Testis (tissue), 3 donors: ENCODE data around the gene ANO9. TPM values are rescaled to one million over a fixed set of nuclear protein-coding genes. Genes with fewer than 3 reads are reported as not detected.

Source experiments
- DNase-seq: peaks from one replicate; pipeline ENCODE4 v3.0.0-alpha.2; 2019
- H3K27ac ChIP-seq, 2 donors: fragments of 200-600 bp; sonication (generic); one replicate each; pipeline ENCODE4 v1.5.1; 2019
- H3K27me3 ChIP-seq: fragments of 200-600 bp; sonication (generic); one replicate; pipeline ENCODE4 v1.5.1; 2019
- H3K36me3 ChIP-seq: fragments of 200-600 bp; sonication (generic); one replicate; pipeline ENCODE4 v1.5.1; 2017; ENCODE audit warnings: low read depth; ENCODE audit errors: missing control alignments
- H3K4me1 ChIP-seq: fragments of 200-600 bp; sonication (generic); one replicate; pipeline ENCODE4 v1.5.1; 2019
- H3K4me3 ChIP-seq, 2 donors: fragments of 200-600 bp; sonication (generic); one replicate each; pipeline ENCODE4 v1.5.1; 2017 to 2019
- H3K9me3 ChIP-seq: fragments of 200-600 bp; sonication (generic); one replicate; pipeline ENCODE4 v1.5.1; 2017
- POLR2A ChIP-seq: fragments of 450-650 bp; IDR thresholded peaks from one replicate; pipeline ENCODE4 v1.6.1; 2017; ENCODE audit warnings: antibody characterized with exemption, mild to moderate bottlenecking, moderate library complexity
- WGBS, 2 donors: methylation state at CpG; one replicate each; pipeline ENCODE4 v1.1.5; 2018; 5-methylcytosine and 5-hydroxymethylcytosine counted together
- intact Hi-C: fragments of 100-400 bp; cut with DNase I; formaldehyde crosslinking; loops from one replicate; pipeline ENCODE4 v1.15.1; 2023; ENCODE audit warnings: low total_unique reads
- polyA plus RNA-seq: library from polyadenylated mRNA; stranded (reverse); fragments of 350-450 nt; fragmentation: Illumina TruSeq; extraction: RNeasy Lipid Tissue Mini Kit (QIAGEN cat#74804); gene quantifications from one replicate; pipeline ENCODE4 v1.2.3, GENCODE V29; 2014; ENCODE audit warnings: low read depth, low replicate concordance; ENCODE audit not compliant: insufficient read depth
- total RNA-seq, 2 donors: library from RNA; depleted of rRNA; stranded (reverse); fragments of >200 nt; gene quantifications; one replicate each; pipeline ENCODE4 v1.2.3, GENCODE V29; 2016
- TF ChIP-seq, protein P1 (sequence below), 3 experiments: fragments of 450-650 bp in 2 of 3; fragments of 200-600 bp in 1 of 3; sonication (generic) in 1 of 3; IDR thresholded peaks; one replicate each; pipeline ENCODE4 v1.5.1; 2016 to 2019; ENCODE audit warnings: antibody characterized with exemption in 3 of 3, mild to moderate bottlenecking in 2 of 3, moderate library complexity in 1 of 3

Gene ANO9
- total and polyA plus RNA-seq, 3 donors from 2014 or later, result 1.6 to 2.9 (median 1.9) TPM

DNA sequence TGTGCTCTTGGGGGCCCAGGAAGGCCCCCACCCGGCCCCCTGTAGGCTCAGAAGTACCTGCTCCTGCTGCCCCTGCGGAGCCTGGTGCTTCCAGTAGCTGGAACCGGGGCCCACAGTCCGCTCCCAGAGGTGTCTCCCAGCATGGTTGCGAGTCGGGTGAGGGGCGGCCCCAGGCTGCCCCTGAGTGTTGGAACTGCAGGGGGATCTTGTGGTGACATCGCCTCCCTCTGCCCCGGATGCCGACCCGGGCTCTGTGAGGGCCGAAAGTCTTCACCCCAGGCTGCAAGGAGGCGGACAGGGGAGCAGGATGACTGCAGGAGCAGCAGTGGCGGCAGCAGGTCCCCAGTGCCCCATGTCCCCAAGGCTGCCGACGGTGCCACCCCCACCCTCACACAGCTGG lies 57.3 kb downstream of the ANO9 start:
- TF ChIP-seq, protein P1, sequence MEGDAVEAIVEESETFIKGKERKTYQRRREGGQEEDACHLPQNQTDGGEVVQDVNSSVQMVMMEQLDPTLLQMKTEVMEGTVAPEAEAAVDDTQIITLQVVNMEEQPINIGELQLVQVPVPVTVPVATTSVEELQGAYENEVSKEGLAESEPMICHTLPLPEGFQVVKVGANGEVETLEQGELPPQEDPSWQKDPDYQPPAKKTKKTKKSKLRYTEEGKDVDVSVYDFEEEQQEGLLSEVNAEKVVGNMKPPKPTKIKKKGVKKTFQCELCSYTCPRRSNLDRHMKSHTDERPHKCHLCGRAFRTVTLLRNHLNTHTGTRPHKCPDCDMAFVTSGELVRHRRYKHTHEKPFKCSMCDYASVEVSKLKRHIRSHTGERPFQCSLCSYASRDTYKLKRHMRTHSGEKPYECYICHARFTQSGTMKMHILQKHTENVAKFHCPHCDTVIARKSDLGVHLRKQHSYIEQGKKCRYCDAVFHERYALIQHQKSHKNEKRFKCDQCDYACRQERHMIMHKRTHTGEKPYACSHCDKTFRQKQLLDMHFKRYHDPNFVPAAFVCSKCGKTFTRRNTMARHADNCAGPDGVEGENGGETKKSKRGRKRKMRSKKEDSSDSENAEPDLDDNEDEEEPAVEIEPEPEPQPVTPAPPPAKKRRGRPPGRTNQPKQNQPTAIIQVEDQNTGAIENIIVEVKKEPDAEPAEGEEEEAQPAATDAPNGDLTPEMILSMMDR (IDR thresholded peaks at IDR 0.05), result no peak
- no peak for TF ChIP-seq POLR2A
- H3K4me3 ChIP-seq, result no peak overlapping the region
- intact Hi-C loops, result no loop called here
- DNase-seq, result no peak
- H3K36me3 ChIP-seq, result no peaks in the 10 kb centered on the region
- 76 to 94% methylated on average over 5 to 15 of the region's 16 CpGs for WGBS, 2 donors
- H3K4me1 ChIP-seq, result peaks cover 4% of the 10 kb centered on the region
- no peak overlapping the region for H3K27ac ChIP-seq
- no peaks in the 10 kb centered on the region for H3K9me3 ChIP-seq
- no peaks in the 10 kb centered on the region for H3K27me3 ChIP-seq

DNA sequence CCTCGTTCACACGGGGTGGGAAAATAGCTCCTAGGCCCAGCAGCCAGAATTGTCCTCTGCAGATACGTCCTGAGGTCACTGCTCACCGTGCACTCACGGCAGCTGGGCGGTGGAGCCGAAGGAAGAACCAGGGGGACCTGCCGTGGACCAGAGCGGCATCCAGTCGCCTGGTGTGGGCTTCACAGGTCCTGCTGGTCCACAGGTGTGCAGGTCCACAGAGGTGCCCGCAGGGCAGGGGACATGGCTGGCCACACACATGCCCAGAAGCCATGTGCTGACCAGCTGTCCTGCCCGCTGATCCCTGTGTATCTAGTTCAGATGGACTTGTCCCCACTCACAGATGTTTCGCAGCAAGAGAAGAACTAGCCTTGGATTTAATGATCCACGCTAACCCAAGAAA lies 58.4 kb downstream of the ANO9 start:
- H3K36me3 ChIP-seq, result no peaks in the 10 kb centered on the region
- WGBS, 2 donors, result 83 to 91% methylated on average over 14 of the region's 14 CpGs
- no peak for TF ChIP-seq POLR2A
- TF ChIP-seq, protein P1 (IDR thresholded peaks at IDR 0.05), result no peak
- intact Hi-C loops, result no loop called here
- no peaks in the 10 kb centered on the region for H3K27me3 ChIP-seq
- H3K4me1 ChIP-seq, result peaks cover 4% of the 10 kb centered on the region
- H3K4me3 ChIP-seq, result no peak overlapping the region
- DNase-seq, result no peak
- H3K27ac ChIP-seq, result no peak overlapping the region
- no peaks in the 10 kb centered on the region for H3K9me3 ChIP-seq

DNA sequence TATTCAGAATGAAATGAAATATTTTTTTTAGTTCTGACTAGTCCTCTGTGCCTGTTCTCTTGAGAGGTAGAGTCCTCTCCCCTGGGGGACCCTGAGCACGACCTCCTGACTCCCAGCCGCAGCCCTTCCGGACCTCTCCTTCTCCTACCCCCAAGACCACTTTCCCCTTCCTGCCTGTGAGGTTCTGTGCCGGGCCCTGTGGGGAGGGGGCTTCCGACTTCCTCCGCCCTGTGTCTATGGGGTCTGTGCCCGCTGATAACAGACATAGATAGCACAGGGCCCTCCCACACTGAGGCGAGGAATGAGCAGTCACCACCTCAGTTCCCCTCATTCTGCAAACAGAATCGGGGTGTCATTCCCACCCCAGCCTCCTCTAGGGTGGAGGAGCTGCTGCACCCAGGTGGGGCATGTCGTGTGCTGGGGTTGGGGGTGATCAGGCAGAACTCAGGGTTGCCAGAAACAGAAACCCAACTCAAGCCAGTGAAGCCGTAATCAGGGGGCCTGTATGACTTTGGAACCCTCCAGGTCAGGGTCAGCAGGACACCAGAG lies 59.7 kb downstream of the ANO9 start:
- intact Hi-C loops, result no loop called here
- Histone ChIP-seq H3K27me3 (no peaks in the 10 kb centered on the region), H3K36me3 (no peaks in the 10 kb centered on the region), H3K4me3 (no peak overlapping the region), H3K27ac (no peak overlapping the region), H3K9me3 (no peaks in the 10 kb centered on the region), H3K4me1 (peaks cover 4% of the 10 kb centered on the region)
- 78 to 86% methylated on average over 6 to 11 of the region's 11 CpGs for WGBS, 2 donors
- TF ChIP-seq, protein P1 (IDR thresholded peaks at IDR 0.05), result no peak
- TF ChIP-seq POLR2A, result no peak
- DNase-seq, result no peak

DNA sequence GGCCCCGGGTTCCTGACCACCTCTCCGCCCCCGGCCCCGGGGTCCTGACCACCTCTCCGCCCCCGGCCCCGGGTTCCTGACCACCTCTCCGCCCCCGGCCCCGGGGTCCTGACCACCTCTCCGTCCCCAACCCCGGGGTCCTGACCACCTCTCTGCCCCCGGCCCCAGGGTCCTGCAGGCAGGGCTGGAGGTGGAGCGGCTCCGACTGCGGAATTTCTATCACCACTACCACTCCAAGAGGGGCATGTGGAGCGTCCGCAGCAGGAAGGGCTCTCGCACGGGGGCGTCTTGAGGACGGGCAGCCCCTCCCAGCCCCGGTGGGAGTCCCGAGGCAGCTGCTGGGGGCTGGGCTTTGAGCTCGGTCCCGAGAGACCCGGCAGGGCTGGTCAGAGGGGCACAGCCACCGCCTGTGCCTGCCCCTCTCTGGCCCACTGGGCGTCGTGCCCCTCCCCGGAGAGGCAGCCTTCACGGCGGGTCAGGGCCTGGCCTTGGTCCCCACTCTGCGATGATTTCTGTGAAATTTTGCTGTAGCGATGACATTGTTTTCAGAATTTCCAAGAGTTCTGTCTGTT lies 60.2 kb downstream of the ANO9 start:
- no peak overlapping the region for H3K27ac ChIP-seq
- no peaks in the 10 kb centered on the region for H3K36me3 ChIP-seq
- H3K4me3 ChIP-seq, result no peak overlapping the region
- no peak for TF ChIP-seq POLR2A
- TF ChIP-seq, protein P1 (IDR thresholded peaks at IDR 0.05), result no peak
- no peaks in the 10 kb centered on the region for H3K9me3 ChIP-seq
- 44 to 76% methylated on average over 9 to 31 of the region's 35 CpGs for WGBS, 2 donors
- intact Hi-C loops, result no loop called here
- DNase-seq, result no peak
- H3K27me3 ChIP-seq, result no peaks in the 10 kb centered on the region
- peaks cover 4% of the 10 kb centered on the region for H3K4me1 ChIP-seq

DNA sequence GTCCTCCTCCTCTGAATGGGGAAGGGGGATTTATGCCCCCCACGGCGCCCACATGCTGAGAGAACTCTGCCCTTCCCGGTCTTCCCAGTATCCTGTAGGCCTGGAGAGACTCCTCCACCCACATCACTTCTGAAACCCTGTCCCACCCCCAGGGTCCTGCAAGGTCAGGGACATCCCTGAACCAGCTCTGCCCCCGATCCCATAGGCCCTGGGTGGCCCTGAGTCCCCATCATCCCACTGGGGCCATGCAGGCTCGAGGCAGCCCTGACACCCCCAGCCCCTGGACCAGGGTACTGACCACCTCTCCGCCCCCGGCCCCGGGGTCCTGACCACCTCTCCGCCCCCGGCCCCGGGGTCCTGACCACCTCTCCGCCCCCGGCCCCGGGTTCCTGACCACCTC lies 60.8 kb downstream of the ANO9 start:
- Histone ChIP-seq H3K36me3 (no peaks in the 10 kb centered on the region), H3K4me3 (no peak overlapping the region), H3K9me3 (no peaks in the 10 kb centered on the region), H3K4me1 (peaks cover 4% of the 10 kb centered on the region), H3K27ac (no peak overlapping the region), H3K27me3 (no peaks in the 10 kb centered on the region)
- TF ChIP-seq POLR2A, result no peak
- TF ChIP-seq, protein P1 (IDR thresholded peaks at IDR 0.05), result no peak
- no peak for DNase-seq
- intact Hi-C loops, result no loop called here
- WGBS, 2 donors, result 79 to 89% methylated on average over 8 to 14 of the region's 14 CpGs
